NT2/D1 (cell line): ENCODE results near the gene SLC6A7.

ENCODE experiments used
- YY1 ChIP-seq: IDR thresholded peaks from 2 replicates; pipeline ENCODE4 v1.6.1; 2011; ENCODE audit not compliant: insufficient read length, insufficient read depth
- ZNF274 ChIP-seq: IDR thresholded peaks from 2 replicates; pipeline ENCODE4 v1.6.1; 2011; ENCODE audit warnings: mild to moderate bottlenecking, low read depth, low read length

- no peak for TF ChIP-seq YY1
- TF ChIP-seq ZNF274: no peak
Observed at GRCh38 chr5:150184006-150184405, 5.9 kb upstream of the SLC6A7 start.
